HG03045 (cell line): ENCODE data around the gene AP3S2.
"Not testable (repeated sequence)": the region's sequence is repeated elsewhere in the genome, so short reads cannot be mapped to it uniquely, and the experiment has no call there.

Source experiments
- ATAC-seq: cut with Tn5 transposase; IDR thresholded peaks from one replicate; pipeline ENCODE4 v1.9.1; 2021; ENCODE audit warnings: mild to moderate bottlenecking, moderate library complexity; ENCODE audit not compliant: unreplicated experiment

The AP3S2 gene

DNA sequence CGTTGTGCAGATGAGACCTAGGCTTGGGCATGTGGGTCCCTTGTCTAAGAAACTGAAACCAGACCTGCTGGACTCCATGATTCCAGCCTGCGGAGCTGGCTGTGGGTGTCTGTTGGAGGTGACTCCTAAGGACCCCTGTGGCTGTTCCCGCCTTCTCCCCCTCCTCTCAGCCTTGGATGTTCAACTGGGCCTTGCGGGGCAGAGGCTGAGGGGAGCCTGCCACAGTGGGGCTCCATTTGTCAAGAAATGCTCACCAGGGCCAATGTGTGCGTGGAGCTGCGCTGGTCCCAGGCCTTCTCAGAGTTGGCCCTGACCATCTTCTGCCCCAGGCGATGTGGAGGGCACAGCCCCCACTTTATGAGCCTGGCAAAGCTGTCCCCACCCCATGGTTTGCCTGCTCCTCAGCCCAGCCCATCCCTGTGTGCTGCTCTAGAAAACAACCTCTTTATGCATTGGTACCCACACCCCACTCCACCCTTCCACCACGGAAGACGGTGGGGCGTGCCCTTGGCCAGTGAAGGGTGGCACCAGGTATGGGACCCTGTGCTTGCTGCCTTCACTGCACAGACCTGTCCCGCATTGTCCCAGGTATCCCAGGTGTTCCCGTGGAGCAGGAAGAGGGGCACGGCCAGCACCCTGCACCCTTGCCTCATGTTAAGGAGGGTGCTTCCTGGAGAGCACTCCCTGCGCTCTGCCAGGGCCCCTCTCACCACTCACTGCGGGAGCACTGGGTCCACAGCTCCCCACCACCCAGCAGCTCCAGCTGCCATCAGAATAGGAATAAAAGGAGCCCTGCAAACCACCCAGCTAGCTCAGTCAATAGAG is 109.7 kb downstream of the AP3S2 start:
- ATAC-seq: no peak

DNA sequence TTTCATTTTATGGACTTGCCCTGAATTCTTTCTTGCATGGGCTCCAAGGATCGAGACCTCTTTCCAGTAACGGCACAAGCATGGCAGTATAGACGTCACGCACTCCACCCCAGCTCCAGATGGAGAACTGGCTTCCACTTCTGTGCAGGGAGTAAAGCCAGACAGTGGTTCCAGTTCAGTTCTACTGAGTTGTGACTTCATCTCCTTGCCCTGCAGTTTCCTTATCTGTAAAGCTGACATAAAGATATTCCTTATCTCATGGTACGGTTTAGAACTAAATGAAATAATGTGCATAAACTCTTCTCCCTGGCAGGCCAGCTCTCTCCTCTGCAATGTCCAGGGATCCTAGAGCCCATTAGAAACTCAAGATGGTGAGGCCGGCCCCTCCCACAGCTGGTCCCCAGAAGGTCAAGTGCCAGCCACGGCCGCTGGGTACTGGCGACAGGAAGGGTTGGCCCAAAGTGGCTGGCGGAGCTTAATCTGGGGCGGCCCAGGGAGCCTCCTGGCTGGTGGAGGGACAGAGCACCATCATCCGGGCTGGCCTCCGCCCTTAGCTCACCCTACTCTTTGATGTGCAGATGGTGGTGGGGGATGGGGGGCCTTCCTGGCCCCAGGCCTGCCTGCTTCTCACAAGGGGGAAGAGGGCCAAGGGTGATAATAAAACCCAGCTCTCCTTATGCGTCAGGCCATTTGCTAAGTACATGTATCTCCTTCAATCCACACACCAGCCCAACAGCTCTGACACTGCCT is 110.5 kb downstream of the AP3S2 start:
- ATAC-seq: no peak

DNA sequence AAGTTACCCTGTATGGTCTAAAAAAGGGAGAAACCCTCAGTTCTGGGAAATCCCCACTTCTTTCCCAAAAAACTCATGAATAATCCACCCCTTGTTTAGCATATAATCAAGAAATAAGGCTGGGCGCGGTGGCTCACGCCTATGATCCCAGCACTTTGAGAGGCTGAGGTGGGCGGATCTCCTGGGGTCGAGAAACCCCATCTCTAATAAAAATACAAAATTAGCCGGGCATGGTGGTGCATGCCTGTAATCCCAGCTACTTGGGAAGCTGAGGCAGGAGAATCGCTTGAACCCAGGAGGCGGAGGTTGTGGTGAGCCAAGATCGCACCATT is 111.2 kb downstream of the AP3S2 start:
- not testable (repeated sequence) for ATAC-seq

DNA sequence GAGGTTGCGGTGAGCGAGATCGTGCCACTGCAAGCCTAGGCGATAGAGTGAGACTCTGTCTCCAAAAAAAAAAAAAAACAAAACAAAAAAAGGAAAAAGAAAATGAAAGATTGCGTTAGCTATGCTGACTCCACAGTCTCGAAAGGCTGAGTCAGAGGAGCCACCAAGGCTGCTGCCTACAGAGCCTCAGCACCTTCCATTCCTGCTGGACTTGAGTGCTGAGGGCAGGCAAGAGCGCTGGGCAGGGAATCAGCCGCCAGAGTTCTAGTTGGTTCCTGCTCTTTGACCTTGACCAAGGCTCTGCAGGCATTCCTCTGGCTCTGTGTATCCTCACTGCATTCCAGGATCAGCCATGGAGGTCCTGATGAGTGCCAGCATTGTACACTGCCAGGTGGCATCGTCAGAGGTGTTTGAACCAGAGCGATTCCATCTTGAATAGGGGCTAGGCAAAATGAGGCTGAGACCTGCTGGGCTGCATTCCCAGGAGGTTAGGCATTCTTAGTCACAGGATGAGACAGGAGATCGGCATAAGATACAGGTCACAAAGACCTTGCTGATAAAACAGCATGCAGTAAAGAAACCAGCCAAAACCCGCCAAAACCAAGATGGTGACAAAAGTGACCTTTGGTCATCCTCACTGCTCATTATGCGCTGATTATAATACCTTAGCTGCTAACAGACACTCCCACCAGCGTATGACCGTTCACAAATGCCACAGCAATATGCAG is 111.7 kb downstream of the AP3S2 start:
- no peak for ATAC-seq

DNA sequence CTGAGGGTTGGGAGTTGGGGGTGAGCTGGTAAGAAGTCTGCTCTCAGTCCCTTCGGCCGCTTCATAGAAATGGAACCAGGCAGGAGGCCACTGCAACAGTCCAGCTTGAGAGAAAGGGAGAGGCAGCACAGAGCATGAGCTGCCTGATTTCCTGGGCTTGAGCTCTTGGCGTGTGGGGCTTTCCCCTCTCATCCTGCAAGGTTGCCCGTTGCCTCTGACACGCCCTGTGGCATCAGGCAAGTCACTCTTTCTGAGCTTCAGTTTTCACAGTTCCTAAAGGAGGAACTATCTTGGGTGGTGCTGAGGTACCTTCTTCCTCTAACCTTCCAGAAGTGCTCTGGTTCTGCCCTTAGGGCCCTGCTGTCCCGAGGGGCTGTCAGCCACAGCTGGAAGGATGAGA is 112.7 kb downstream of the AP3S2 start:
- no peak for ATAC-seq

DNA sequence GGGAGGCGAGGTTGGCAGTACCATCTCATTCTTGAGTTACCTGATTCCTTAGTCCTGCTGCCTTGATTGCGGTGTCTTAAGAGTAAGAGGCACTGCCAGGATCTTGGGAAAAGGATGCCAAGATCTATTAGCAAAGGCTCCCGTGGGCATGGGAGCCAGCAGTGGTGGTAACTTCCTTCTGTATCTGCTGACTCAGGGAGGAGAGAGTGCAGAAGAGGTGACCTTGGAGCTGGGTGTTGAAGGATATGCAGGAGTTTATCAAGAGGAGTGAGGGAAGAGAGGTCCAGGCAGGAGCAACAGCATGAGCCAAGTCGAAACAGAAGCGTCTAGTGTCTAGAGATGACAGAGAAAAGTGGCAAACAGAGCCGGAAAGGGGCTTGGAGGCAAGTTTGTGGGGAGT is 113.2 kb downstream of the AP3S2 start:
- ATAC-seq: no peak
